Nephron progenitor cell (in vitro differentiated cells): Measurements from ENCODE around the gene RPS6KC1.
"Not testable (repeated sequence)": the region's sequence is repeated elsewhere in the genome, so short reads cannot be mapped to it uniquely, and the experiment has no call there.

Experiments used
- DNase-seq: peaks from one replicate; pipeline ENCODE4 v3.0.0; 2021
- H3K27ac Mint-ChIP-seq: 2 replicates; pipeline ENCODE4 v1.8.0; 2021; ENCODE audit warnings: mild to moderate bottlenecking, moderate library complexity, mixed read lengths
- H3K27me3 Mint-ChIP-seq: 2 replicates; pipeline ENCODE4 v1.8.0; 2021; ENCODE audit warnings: mild to moderate bottlenecking, low read depth, mixed read lengths; ENCODE audit not compliant: poor library complexity
- H3K36me3 Mint-ChIP-seq: 2 replicates; pipeline ENCODE4 v1.8.0; 2021; ENCODE audit warnings: low read depth, mixed read lengths
- H3K4me1 Mint-ChIP-seq: 2 replicates; pipeline ENCODE4 v1.8.0; 2021; ENCODE audit warnings: mixed read lengths
- H3K4me3 Mint-ChIP-seq: 2 replicates; pipeline ENCODE4 v1.8.0; 2021; ENCODE audit warnings: mild to moderate bottlenecking, moderate library complexity, mixed read lengths
- H3K9me3 Mint-ChIP-seq: 2 replicates; pipeline ENCODE4 v1.8.0; 2021; ENCODE audit warnings: mild to moderate bottlenecking, moderate library complexity, mixed read lengths
- CTCF ChIP-seq: fragments of 200-600 bp; sonication (generic); IDR thresholded peaks from 2 replicates; pipeline ENCODE4 v1.5.0; 2021; ENCODE audit warnings: antibody characterized with exemption

RPS6KC1 gene

GRCh38 chr1:213094446-213094845 lies 43.4 kb downstream of the RPS6KC1 start:
- no peaks in the 10 kb centered on the region for H3K4me1 Mint-ChIP-seq
- peaks cover 16% of the 10 kb centered on the region for H3K9me3 Mint-ChIP-seq
- TF ChIP-seq CTCF = no peak
- no peak overlapping the region for H3K27ac Mint-ChIP-seq
- no peak overlapping the region for H3K4me3 Mint-ChIP-seq
- no peak for DNase-seq
- H3K36me3 Mint-ChIP-seq = peaks cover 51% of the 10 kb centered on the region
- H3K27me3 Mint-ChIP-seq = no peaks in the 10 kb centered on the region

- Mint-ChIP-seq H3K27ac (no peak overlapping the region), H3K4me1 (no peaks in the 10 kb centered on the region), H3K36me3 (peaks cover 50% of the 10 kb centered on the region), H3K27me3 (no peaks in the 10 kb centered on the region), H3K4me3 (no peak overlapping the region), H3K9me3 (peaks cover 16% of the 10 kb centered on the region)
- no peak for DNase-seq
- TF ChIP-seq CTCF = no peak
These were observed 44.4 kb downstream of the RPS6KC1 start for GRCh38 chr1:213095467-213095866.

GRCh38 chr1:213099682-213100399 lies 48.8 kb downstream of the RPS6KC1 start:
- no peak for DNase-seq
- Mint-ChIP-seq H3K36me3 (peaks cover 48% of the 10 kb centered on the region), H3K4me3 (no peak overlapping the region), H3K9me3 (peaks cover 16% of the 10 kb centered on the region), H3K4me1 (no peaks in the 10 kb centered on the region), H3K27ac (no peak overlapping the region), H3K27me3 (no peaks in the 10 kb centered on the region)
- TF ChIP-seq CTCF = no peak

- H3K27me3 Mint-ChIP-seq, H3K4me3 Mint-ChIP-seq, H3K4me1 Mint-ChIP-seq: not testable (repeated sequence)
These were observed 49.5 kb downstream of the RPS6KC1 start for GRCh38 chr1:213100565-213100964.

GRCh38 chr1:213103377-213104306 lies 52.6 kb downstream of the RPS6KC1 start:
- Mint-ChIP-seq H3K36me3 (peaks cover 44% of the 10 kb centered on the region), H3K4me1 (no peaks in the 10 kb centered on the region)

More at GRCh38 chr1:213100565-213100964, 49.5 kb downstream of the RPS6KC1 start:
- Mint-ChIP-seq H3K9me3 (peaks cover 16% of the 10 kb centered on the region), H3K36me3 (peaks cover 44% of the 10 kb centered on the region)
- not testable (repeated sequence) for DNase-seq, H3K27ac Mint-ChIP-seq

More at GRCh38 chr1:213103377-213104306, 52.6 kb downstream of the RPS6KC1 start:
- Mint-ChIP-seq H3K27me3 (no peaks in the 10 kb centered on the region), H3K27ac (no peak overlapping the region), H3K9me3 (peaks cover 4% of the 10 kb centered on the region), H3K4me3 (no peak overlapping the region)
- TF ChIP-seq CTCF = no peak
- no peak for DNase-seq
